ENCODE data around the gene STK35.

DNA sequence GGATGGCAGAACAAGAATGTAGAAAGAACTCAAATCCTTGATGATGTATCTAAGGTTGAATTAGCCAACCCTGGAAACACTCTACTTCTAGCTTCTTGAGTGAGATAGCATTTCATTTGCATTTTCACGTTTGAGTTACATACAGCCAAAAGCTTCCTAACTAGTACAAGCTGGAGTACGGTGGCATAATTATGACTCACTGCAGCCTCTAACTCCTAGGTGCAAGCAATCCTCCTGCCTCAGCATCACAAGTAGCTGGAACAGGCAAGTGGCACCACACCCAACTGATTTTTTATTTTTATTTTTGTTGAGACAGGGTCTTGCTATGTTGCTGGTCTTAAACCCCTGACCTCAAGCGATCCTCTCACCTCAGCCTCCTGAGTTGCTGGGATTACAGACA lies 36.5 kb upstream of the STK35 start:
- TF ChIP-seq, protein P1, sequence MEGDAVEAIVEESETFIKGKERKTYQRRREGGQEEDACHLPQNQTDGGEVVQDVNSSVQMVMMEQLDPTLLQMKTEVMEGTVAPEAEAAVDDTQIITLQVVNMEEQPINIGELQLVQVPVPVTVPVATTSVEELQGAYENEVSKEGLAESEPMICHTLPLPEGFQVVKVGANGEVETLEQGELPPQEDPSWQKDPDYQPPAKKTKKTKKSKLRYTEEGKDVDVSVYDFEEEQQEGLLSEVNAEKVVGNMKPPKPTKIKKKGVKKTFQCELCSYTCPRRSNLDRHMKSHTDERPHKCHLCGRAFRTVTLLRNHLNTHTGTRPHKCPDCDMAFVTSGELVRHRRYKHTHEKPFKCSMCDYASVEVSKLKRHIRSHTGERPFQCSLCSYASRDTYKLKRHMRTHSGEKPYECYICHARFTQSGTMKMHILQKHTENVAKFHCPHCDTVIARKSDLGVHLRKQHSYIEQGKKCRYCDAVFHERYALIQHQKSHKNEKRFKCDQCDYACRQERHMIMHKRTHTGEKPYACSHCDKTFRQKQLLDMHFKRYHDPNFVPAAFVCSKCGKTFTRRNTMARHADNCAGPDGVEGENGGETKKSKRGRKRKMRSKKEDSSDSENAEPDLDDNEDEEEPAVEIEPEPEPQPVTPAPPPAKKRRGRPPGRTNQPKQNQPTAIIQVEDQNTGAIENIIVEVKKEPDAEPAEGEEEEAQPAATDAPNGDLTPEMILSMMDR (IDR thresholded peaks at IDR 0.05; ENCODE audit: low read depth, low read length, poor library complexity, severe bottlenecking) = no peak
- no peak for TF ChIP-seq EZH2phosphoT487 (IDR thresholded peaks at IDR 0.05; ENCODE audit: borderline replicate concordance, low read length)
